ENCODE data around the gene GRIP2. TPM values are rescaled to one million over a fixed set of nuclear protein-coding genes. Genes with fewer than 3 reads are reported as not detected.

The GRIP2 gene
- total and polyA plus RNA-seq, 2 of the 4 experiments (the other 2 are of a cell fraction), result 0.05 TPM; not detected in 1

DNA sequence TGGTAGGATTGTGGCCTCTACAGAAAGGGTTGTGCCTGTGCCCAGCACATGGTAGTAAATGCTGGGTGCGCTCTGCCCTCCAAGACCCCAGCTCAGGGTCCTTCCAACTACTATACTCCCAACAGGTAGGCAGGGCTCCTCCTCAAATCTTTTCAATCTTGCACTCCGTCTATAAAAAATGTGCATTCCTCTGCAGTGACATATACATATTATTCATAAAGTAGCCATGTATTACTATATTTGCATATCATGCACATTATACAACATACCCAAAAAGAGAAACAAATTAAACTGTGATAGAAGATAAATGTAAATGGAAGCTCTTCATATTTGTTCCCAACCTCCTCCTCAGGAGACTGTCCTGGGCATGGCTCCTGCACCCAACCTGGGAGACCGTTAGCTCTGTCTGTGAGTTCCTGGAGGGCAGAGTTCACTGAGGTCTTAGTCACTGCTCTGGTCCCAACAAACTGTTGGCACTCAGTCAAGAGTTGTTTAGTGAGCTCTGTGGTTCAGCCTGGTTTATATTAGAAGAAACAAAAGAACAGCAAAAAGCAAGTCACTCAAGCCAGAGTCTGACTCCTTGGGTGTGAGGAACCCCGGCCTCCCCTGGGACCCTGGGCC lies 47.7 kb upstream of the GRIP2 start:
- Histone ChIP-seq H3K14ac (replicated peaks; ENCODE audit: low read depth, low read length) (no peak overlapping the region), H2AK9ac (replicated peaks; ENCODE audit: low read depth, low read length, poor library complexity) (no peak overlapping the region), H3K79me1 (ENCODE audit: low read depth in 1 of 2, low read length in 2 of 2) (no peaks in the 10 kb centered on the region), H3K23ac (ENCODE audit: low read depth, low read length) (no peak overlapping the region), H2AK5ac (ENCODE audit: low read depth, low read length) (no peak overlapping the region), H3K4me3 (ENCODE audit: insufficient read depth, low read depth, low read length) (no peak overlapping the region), H2BK5ac (ENCODE audit: low read depth, low read length, poor library complexity, severe bottlenecking) (no peak overlapping the region), H2AFZ (replicated peaks; ENCODE audit: low read length, poor library complexity) (no peak overlapping the region), H4K8ac (ENCODE audit: low read depth in 2 of 2, low read length in 2 of 2) (no peak overlapping the region), H3K9ac (ENCODE audit: low read depth, low read length) (no peak overlapping the region), H3K9me1 (ENCODE audit: insufficient read depth, low read length) (no peaks in the 10 kb centered on the region), H4K5ac (ENCODE audit: low read depth, low read length) (no peak overlapping the region), H4K91ac (ENCODE audit: insufficient read depth, low read depth, low read length) (no peak overlapping the region), H3K27ac (ENCODE audit: insufficient read depth, low read length) (no peak overlapping the region), H3K36me3 (ENCODE audit: control insufficient read depth, insufficient read depth, low read length) (no peaks in the 10 kb centered on the region), H3K4me2 (ENCODE audit: low read depth, low read length) (no peak overlapping the region), H3K4ac (ENCODE audit: low read depth, low read length) (no peak overlapping the region), H3K18ac (ENCODE audit: low read depth, low read length) (no peak overlapping the region), H3K56ac (ENCODE audit: extremely low read depth, insufficient read depth, low read length) (no peak overlapping the region), H2BK15ac (ENCODE audit: low read depth, low read length) (no peak overlapping the region), H2BK20ac (ENCODE audit: low read depth, low read length) (no peak overlapping the region), H2BK120ac (ENCODE audit: low read depth, low read length) (no peak overlapping the region), H3K27me3 (ENCODE audit: control insufficient read depth, insufficient read depth, low read length) (peaks cover 18% of the 10 kb centered on the region), H3K9me3 (ENCODE audit: control insufficient read depth, insufficient read depth, low read length) (no peaks in the 10 kb centered on the region), H4K20me1 (ENCODE audit: insufficient read depth, low read length) (no peaks in the 10 kb centered on the region), H3K4me1 (ENCODE audit: control insufficient read depth, insufficient read depth, low read length) (no peaks in the 10 kb centered on the region)
- ChIA-PET POLR2A (ENCODE audit: unreplicated experiment) (no interaction called here), CTCF (no interaction called here)
- BruUV-seq (replicated peaks), result no TSS peak
- peak; percentile 58 for DNase-seq
- peak; percentile 59 for ATAC-seq (ENCODE audit: low read depth)
- WGBS, 2 experiments (ENCODE audit: extremely low coverage in 2 of 2, insufficient read length in 1 of 2), result 60% methylated on average over 1 of the region's 4 CpGs; no CpG with 5 or more reads in 1 of the 2 experiments
- TF ChIP-seq CHD1 (IDR thresholded peaks at IDR 0.05; ENCODE audit: low read depth, low read length), result no peak
- TF ChIP-seq CTCF (conservative IDR thresholded peaks at IDR 0.05; ENCODE audit: low read depth, low read length), result no peak
- TF ChIP-seq, protein P1, sequence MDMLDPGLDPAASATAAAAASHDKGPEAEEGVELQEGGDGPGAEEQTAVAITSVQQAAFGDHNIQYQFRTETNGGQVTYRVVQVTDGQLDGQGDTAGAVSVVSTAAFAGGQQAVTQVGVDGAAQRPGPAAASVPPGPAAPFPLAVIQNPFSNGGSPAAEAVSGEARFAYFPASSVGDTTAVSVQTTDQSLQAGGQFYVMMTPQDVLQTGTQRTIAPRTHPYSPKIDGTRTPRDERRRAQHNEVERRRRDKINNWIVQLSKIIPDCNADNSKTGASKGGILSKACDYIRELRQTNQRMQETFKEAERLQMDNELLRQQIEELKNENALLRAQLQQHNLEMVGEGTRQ (IDR thresholded peaks at IDR 0.05; ENCODE audit: low read depth, low read length), result no peak
- no peak for TF ChIP-seq BHLHE40 (IDR thresholded peaks at IDR 0.05; ENCODE audit: low read depth, low read length)
- TF ChIP-seq RCOR1 (IDR thresholded peaks at IDR 0.05; ENCODE audit: insufficient replicate concordance, low read length), result no peak
- TF ChIP-seq RAD21 (IDR thresholded peaks at IDR 0.05; ENCODE audit: low read length), result no peak
- intact Hi-C loops (cut with micrococcal nuclease) (no loop called here), in situ Hi-C loops (cut with MboI; ENCODE audit: low sequenced_read_pairs) (no loop called here), dilution Hi-C loops (cut with HindIII; ENCODE audit: low sequenced_read_pairs, unreplicated experiment) (no loop called here)

Data from IMR-90 (cell line).